Measurements from ENCODE around the gene ABCB11.

- no peak for TF ChIP-seq TAF1 (IDR thresholded peaks at IDR 0.05; ENCODE audit: low read depth, low read length)
- no peak for TF ChIP-seq SPI1 (IDR thresholded peaks at IDR 0.05; ENCODE audit: low read depth, low read length)
- TF ChIP-seq POLR2A (IDR thresholded peaks at IDR 0.05; ENCODE audit: low read depth, low read length) = no peak
- TF ChIP-seq POLR2AphosphoS5 (IDR thresholded peaks at IDR 0.05; ENCODE audit: low read depth, low read length) = no peak
- no peak for TF ChIP-seq PAX5 (IDR thresholded peaks at IDR 0.05; ENCODE audit: insufficient read depth, low read length, severe bottlenecking)
- TF ChIP-seq POU2F2 (IDR thresholded peaks at IDR 0.05; ENCODE audit: low read depth, low read length) = no peak
Measured at GRCh38 chr2:168978461-168978861, 52.7 kb downstream of the ABCB11 start.

All from GM12891 (cell line).